ENCODE data around the gene PSTPIP1.

DNA sequence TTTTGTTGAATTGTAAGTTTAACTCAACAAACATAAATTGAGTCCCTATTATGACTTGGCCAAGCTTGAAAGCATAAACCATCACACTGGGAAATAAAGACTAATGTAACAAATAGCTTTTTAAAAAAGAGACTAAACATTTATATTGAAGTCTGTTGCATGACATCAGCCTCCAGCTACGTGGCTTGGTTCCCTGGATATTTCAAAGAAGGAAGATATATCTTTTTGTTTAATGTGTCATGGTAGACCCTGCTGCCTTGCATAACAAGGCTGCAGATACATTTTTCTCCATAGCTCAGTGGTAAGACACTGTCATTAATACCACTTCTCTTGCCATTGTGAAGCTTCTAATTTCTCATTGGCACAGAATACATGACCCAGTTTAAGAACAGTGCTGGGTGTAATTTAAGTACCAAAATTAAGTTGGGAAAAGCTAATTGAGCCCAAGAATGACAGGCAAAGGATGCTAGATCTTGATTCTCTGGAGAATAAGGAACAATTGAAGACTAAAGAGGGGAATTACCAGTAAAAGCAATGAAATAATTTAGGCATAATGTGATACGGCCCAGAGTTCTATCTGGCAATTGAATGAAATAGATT, 49.3 kb upstream of the PSTPIP1 start:
- TF ChIP-seq POLR2A (IDR thresholded peaks at IDR 0.05), result no peak
- TF ChIP-seq, protein P1, sequence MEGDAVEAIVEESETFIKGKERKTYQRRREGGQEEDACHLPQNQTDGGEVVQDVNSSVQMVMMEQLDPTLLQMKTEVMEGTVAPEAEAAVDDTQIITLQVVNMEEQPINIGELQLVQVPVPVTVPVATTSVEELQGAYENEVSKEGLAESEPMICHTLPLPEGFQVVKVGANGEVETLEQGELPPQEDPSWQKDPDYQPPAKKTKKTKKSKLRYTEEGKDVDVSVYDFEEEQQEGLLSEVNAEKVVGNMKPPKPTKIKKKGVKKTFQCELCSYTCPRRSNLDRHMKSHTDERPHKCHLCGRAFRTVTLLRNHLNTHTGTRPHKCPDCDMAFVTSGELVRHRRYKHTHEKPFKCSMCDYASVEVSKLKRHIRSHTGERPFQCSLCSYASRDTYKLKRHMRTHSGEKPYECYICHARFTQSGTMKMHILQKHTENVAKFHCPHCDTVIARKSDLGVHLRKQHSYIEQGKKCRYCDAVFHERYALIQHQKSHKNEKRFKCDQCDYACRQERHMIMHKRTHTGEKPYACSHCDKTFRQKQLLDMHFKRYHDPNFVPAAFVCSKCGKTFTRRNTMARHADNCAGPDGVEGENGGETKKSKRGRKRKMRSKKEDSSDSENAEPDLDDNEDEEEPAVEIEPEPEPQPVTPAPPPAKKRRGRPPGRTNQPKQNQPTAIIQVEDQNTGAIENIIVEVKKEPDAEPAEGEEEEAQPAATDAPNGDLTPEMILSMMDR (IDR thresholded peaks at IDR 0.05), result no peak
- TF ChIP-seq POLR2AphosphoS5 (IDR thresholded peaks at IDR 0.05; ENCODE audit: insufficient read depth in 1 of 2, low read depth in 1 of 2), result no peak

Measured in vagina (tissue), 2 donors.